T-helper 2 cell treated with Interferon-gamma antibody and Interleukin-4, amounts not matched to agents 100 ng/mL and 5 ng/mL, for 36 hours (primary cell): ENCODE results near the gene STAP2. TPM values are rescaled to one million over a fixed set of nuclear protein-coding genes. Genes with fewer than 3 reads are reported as not detected.
"Not testable (repeated sequence)": the region's sequence is repeated elsewhere in the genome, so short reads cannot be mapped to it uniquely, and the experiment has no call there.

ENCODE experiments used
- intact Hi-C: fragments of 100-400 bp; cut with micrococcal nuclease; formaldehyde crosslinking; loops from one replicate; pipeline ENCODE4 v1.15.1; 2023
- total RNA-seq: library from RNA; stranded (reverse); gene quantifications from 2 replicates; pipeline ENCODE4 v1.2.3, GENCODE V29; 2022

The STAP2 gene
- total RNA-seq, 1 donor from 2014 or later: 10.4 TPM

GRCh38 chr19:4303819-4304537, 34.6 kb downstream of the STAP2 start:
- intact Hi-C loops: no loop called here

- intact Hi-C loops: no loop called here
Measured at GRCh38 chr19:4302243-4302640, 36.4 kb downstream of the STAP2 start, which contains the start of gene TMIGD2. Gene TMIGD2, minus strand, starts transcription at chr19:4302389. Its CDS starts 4 bp downstream, at chr19:4302385.

- intact Hi-C loops: no loop called here
Measured at GRCh38 chr19:4301590-4302242, 36.9 kb downstream of the STAP2 start.

- intact Hi-C loops: no loop called here
Measured at GRCh38 chr19:4300589-4300988, 38.0 kb downstream of the STAP2 start.

GRCh38 chr19:4298810-4299550, 39.6 kb downstream of the STAP2 start:
- intact Hi-C loops: no loop called here

GRCh38 chr19:4297901-4298809, 40.5 kb downstream of the STAP2 start:
- intact Hi-C loops: no loop called here

GRCh38 chr19:4295972-4296771, 42.5 kb downstream of the STAP2 start:
- intact Hi-C loops: no loop called here

GRCh38 chr19:4294389-4294788, 44.2 kb downstream of the STAP2 start:
- intact Hi-C loops: no loop called here

GRCh38 chr19:4292515-4292914, 46.1 kb downstream of the STAP2 start:
- intact Hi-C loops: no loop called here

- intact Hi-C loops: no loop called here
Measured at GRCh38 chr19:4291184-4291732, 47.4 kb downstream of the STAP2 start.

GRCh38 chr19:4288091-4288777, 50.4 kb downstream of the STAP2 start:
- intact Hi-C loops: no loop called here

- intact Hi-C loops: not testable (repeated sequence)
Measured at GRCh38 chr19:4286141-4286540, 52.5 kb downstream of the STAP2 start.

- intact Hi-C loops: no loop called here
Measured at GRCh38 chr19:4284974-4285373, 53.7 kb downstream of the STAP2 start.

- intact Hi-C loops: no loop called here
Measured at GRCh38 chr19:4284176-4284958, 54.3 kb downstream of the STAP2 start.

- intact Hi-C loops: no loop called here
Measured at GRCh38 chr19:4279530-4280422, 58.9 kb downstream of the STAP2 start.

- intact Hi-C loops: no loop called here
Measured at GRCh38 chr19:4279267-4279529, 59.4 kb downstream of the STAP2 start.

- intact Hi-C loops: no loop called here
Measured at GRCh38 chr19:4278419-4279266, 60.0 kb downstream of the STAP2 start, which contains the start of gene SHD. Gene SHD, plus strand, starts transcription at chr19:4279266. Its CDS starts 798 bp downstream, at chr19:4280064.
